ENCODE results near the gene RIBC2.
"Not testable (repeated sequence)": the region's sequence is repeated elsewhere in the genome, so short reads cannot be mapped to it uniquely, and the experiment has no call there.

RIBC2 gene, protein sequence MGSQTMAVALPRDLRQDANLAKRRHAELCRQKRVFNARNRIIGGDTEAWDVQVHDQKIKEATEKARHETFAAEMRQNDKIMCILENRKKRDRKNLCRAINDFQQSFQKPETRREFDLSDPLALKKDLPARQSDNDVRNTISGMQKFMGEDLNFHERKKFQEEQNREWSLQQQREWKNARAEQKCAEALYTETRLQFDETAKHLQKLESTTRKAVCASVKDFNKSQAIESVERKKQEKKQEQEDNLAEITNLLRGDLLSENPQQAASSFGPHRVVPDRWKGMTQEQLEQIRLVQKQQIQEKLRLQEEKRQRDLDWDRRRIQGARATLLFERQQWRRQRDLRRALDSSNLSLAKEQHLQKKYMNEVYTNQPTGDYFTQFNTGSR

GRCh38 chr22:45413368-45414211 is at the start of gene RIBC2, which contains the start of gene SMC1B:
TSS of gene RIBC2 (plus strand) at chr22:45413693. CDS start at chr22:45413887, 194 bp downstream.
TSS of gene SMC1B (minus strand) at chr22:45413599. CDS start at chr22:45413567, 32 bp downstream.
- DNase-seq: peak; percentile 87

GRCh38 chr22:45366713-45367112 is 46.8 kb upstream of the RIBC2 start:
- no peak for DNase-seq

DNA sequence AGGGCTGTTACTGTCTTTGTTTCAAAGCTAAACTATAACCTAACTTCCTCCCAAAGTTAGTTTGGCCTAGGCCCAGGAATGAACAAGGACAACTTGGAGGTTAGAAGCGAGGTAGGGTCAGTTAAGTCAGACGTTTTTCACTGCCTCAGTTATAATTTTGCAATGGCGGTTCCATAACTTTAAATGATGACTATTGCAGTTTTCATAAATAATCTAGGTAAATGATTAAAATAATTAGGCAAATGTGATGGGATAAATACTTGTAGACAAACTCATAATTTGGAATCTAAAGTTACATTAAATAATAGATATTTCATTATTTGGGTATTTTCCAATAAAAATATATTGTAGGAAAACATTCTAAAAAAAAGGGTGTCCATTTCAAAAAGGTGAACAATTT is 39.9 kb upstream of the RIBC2 start:
- DNase-seq: not testable (repeated sequence)

DNA sequence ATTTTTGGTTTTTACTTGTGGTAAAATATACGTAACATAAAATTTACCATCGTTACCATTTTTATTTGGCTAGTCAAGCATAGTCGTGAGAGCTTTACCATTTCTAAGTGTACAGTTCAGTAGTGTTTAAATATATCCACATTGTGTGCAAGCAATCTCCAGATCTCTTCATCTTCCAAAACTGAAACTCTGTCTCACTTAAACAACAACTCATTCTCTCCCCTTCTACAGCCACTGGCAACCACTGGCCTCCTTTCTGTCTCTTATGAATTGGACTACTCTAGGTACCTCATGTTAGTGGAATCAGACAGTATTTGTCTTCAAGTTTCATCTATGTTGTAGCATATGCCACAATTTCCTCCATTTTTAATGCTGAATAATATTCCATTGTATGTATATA is 37.5 kb upstream of the RIBC2 start:
- DNase-seq: no peak

GRCh38 chr22:45376703-45377102 is 36.8 kb upstream of the RIBC2 start:
- no peak for DNase-seq

DNA sequence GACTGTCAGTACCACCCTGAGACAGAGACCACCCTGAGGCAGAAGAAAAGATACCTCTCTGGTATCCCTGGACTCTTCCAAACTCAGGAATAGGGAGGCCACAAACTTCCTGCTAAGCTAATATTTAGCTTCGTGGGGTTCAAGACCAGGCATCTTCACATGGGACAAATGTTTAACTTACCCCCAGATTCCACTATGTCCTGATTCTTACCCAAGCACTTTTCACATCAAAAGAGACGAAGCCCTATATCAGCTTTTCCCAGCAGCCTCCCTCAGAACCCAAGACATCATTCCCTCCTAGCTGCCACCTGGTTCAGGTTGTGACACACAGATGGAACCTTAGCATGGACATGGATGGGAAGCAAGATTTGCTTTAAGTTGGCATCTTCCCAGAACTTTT is 32.1 kb upstream of the RIBC2 start:
- no peak for DNase-seq

DNA sequence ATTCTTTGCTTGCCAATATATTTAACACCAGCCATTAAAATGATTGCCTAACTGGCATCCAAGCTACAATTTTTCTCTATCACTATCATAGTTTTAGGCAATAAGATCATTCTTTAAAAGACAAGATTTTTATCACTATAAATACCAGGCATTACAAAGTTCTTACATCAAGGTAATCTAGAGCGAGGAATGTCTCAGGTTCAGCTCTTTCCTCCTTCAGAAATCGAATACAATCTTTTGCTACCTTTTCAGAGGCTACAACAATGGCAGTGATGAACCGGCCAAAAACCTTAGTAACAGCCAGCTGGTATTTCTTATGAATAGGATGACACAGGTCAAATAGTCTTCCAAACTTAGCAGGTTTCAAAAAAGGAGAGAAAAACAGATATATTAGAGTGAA is 23.9 kb upstream of the RIBC2 start:
- DNase-seq: no peak

DNA sequence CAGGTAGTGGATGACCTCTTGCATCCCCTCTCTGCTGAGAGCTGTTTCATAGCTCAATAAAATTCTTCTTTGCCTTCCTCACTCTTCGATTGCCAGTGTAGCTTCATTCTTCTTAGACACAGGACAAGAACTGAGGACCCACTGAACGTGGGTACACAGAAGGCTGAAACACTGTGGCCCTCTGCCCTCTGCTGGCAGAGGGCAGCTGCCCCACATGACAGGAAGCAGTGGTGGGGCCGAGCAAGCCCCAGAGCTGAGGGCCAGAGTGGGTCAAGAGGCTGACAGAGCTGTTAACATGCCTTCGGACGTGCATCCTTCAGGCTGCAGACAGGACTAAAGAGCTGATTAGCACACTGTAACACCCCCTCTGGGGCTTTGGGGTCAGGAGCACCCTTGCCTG is 15.7 kb upstream of the RIBC2 start:
- no peak for DNase-seq

- no peak for DNase-seq
Observed at GRCh38 chr22:45398214-45398613, 15.3 kb upstream of the RIBC2 start.

DNA sequence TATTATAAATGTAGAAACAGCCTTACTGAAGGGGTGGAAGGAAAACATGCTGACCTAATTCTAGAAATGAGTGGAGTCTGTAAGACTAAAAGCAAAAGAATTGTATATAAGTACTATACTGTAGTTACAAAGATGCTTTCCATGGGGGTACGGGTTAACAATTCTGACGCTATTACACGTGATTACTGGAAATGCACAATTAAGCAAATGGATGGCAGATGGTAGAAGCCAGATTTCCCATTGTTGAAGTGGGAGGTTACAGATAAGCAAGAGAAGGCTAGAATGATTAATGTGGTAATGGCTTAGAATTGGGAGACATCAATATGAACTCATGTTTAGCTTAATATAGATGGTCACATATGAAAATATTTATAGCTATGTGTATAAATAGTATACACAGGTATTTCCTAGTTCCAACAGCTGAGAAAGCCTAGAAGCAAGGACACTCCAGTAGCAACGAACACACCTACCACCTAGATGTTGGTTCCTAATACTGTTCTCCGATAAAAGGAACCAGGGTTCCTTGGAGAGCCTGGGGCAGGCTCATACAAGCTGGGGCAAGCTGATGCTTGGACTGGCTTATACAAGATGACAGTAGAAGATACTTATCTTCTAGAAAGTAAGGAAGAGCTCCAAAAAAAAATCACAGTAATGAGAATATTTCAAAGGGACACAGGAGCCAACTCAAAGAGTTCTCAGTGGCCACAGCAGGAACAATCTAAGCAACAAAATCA is 13.6 kb upstream of the RIBC2 start:
- DNase-seq: no peak

DNA sequence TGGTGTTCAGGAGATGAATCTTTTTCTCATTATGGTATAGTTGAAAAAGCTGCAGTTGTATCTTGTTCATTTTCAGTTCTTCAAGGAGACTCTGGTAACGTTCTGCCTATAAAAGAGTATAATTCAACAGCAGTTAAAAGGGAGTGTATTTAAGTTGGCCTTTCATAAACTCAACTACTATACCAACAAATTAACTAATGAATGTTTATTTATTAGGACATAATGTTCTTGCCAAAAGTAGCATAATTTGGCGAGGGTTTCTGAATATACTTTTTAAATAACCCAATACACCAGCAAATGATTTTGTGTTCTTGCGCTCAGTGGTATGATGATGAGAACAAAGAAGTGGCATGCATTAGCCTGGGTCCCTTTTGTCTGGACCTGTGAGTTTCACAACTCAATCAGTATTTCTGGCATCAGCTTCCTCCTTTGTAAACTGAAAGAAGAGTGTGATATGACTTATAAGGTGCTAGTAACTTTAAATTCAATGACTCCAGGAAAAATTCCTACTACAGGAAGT is 11.0 kb upstream of the RIBC2 start:
- DNase-seq: no peak

DNA sequence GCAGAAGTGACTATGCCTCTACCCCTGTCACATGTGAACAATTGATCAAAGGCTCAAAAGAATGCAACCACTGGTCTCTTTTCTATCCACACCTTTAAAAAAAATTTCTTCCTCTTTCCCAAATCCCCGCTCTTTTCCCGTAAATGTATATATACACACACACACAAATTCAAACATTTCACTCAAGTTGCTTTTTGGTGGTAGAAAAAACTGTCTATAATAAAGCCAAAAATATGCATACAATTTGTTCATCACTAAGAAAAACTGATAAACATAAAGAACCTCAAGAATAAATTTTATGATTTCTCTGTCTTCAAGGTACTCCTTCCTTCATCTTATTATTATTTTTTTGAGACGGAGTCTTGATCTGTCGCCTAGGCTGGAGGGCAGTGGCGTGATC is 5.7 kb upstream of the RIBC2 start:
- no peak for DNase-seq

DNA sequence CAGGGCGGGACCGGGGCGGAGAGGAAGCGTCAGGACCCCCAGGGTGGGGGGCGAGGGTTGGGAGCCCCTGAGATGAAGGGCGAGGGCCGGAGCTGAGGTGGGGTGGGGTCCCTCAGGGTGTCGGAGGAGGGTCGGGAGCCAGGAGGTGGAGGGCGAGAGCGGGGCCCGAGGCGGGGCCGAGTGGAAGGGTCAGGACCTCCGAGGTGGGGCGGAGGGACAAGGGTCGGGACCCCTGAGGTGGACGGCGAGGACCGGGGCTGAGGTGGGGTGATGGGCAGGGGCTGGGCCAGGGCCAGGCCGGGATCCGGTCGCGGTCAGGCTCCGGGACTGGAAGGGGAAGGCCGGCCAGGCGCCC is 503 bp upstream of the RIBC2 start:
- DNase-seq: no peak

DNA sequence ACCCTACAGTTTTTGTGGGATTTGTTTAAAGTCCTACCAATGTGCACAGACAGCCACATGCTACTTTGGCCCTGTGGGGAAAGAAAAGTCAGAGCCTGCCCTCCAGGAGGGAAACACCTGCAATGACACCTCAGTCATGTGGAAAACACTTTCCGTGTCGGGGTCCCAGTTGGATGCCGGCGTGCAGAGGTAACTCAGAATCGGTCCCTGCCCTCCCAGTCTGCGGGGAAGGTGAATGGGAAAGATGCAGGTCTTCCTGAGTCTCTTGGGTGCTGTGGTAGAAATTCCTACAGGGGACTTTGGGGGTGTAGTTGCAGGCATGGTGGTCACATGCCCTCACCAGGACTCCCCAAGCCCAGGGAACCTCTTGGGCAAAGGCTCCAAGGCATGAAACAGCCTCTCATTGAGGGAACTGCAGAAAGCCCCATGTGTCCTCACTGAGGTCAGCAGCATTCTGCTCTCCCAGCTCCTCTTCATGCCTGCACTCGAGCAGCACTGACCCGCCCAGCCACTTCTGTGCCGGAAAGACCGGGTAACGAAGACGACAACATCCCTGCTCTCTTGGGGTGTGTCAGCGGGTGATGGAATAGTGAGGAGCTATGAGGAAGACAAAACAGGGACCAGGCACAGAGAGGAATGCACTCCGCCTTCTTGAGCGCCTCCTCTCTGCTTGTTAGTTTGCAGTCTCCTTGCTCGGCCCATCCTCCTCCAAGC is 4.7 kb downstream of the RIBC2 start:
- DNase-seq: no peak

- no peak for DNase-seq
Observed at GRCh38 chr22:45418770-45419138, 5.3 kb downstream of the RIBC2 start.

- DNase-seq: no peak
Observed at GRCh38 chr22:45420011-45420410, 6.5 kb downstream of the RIBC2 start.

DNA sequence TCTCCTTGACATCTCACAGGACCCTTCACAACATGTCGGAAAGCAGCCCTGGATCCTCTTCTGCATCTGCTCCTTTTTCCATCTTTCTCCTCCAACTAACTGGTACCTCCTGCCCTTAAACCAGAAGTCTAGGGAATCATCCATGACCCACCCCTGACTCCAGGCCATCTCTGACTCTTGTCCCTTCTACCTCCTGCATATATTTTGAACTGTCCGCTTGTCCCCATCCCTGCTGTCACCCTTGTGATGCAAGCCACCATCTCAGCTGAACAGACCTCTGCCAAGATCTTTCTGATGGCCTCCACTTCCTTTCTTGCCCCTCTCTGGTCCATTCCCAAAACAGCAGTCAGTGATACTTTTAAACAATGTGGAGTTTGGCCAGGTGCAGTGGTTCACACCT is 7.0 kb downstream of the RIBC2 start:
- no peak for DNase-seq

- DNase-seq: no peak
Observed at GRCh38 chr22:45421349-45422055, 8.0 kb downstream of the RIBC2 start.

GRCh38 chr22:45422237-45422983 is 8.9 kb downstream of the RIBC2 start:
- no peak for DNase-seq

DNA sequence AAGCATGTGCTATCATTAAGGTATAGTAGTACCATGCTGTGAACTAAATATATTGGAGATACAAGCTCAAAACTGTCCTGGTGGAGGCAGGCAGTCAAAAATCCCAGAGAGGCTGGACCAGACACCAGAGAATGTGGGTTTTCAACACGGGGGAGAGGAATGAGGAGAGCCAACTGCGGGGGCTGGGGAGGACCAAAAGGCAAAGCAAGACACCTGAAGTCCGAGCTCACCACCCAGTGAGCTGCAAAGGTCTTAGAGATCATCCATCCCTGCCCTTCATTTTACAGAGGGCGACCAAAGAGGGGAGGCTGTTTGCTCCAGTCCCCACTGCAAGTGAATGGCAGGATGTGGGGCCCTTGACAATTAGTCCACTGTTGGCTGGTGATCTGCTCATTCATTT is 10.0 kb downstream of the RIBC2 start:
- no peak for DNase-seq

DNA sequence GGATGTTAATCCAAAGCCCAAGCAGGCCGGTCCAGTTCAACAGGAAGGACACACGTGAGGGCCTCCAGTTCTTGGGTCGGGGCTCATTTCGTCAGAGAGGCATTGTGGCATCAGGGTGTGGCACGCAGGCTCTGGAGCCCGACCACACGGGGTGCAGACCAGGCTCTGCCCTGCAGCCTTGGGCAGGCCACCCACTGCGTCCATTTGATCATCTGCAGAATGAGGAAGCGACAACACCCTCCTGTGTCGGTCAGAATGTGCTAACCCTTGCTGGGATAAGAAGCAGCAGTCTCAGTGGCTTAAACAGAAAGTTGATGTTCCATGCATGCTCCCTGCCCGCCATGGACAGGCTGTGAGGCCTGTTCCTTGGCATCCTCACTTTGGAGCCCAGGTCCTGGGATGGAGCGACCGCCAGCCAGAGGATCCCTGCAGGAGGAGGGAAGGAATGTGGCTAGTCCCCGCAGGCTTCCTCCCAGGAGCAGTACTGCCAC is 10.8 kb downstream of the RIBC2 start:
- DNase-seq: no peak

Measured in NCI-H1048 (cell line).